GM21528 (cell line): Measurements from ENCODE around the gene LPCAT1.
"Not testable (repeated sequence)": the region's sequence is repeated elsewhere in the genome, so short reads cannot be mapped to it uniquely, and the experiment has no call there.

Experiments used
- ATAC-seq: cut with Tn5 transposase; IDR thresholded peaks from one replicate; pipeline ENCODE4 v1.9.1; 2021; ENCODE audit warnings: mild to moderate bottlenecking, moderate library complexity; ENCODE audit not compliant: unreplicated experiment, low FRiP score

The LPCAT1 gene

GRCh38 chr5:1484730-1485578 lies 38.8 kb downstream of the LPCAT1 start:
- ATAC-seq = peak; percentile 53

- no peak for ATAC-seq
Measured at GRCh38 chr5:1483856-1484729, 39.7 kb downstream of the LPCAT1 start.

- ATAC-seq = no peak
Measured at GRCh38 chr5:1483064-1483463, 40.7 kb downstream of the LPCAT1 start.

- ATAC-seq = no peak
Measured at GRCh38 chr5:1481959-1482331, 41.8 kb downstream of the LPCAT1 start.

- no peak for ATAC-seq
Measured at GRCh38 chr5:1481266-1481958, 42.3 kb downstream of the LPCAT1 start.

GRCh38 chr5:1480806-1481205 lies 43.0 kb downstream of the LPCAT1 start:
- no peak for ATAC-seq

GRCh38 chr5:1480217-1480616 lies 43.5 kb downstream of the LPCAT1 start:
- no peak for ATAC-seq

GRCh38 chr5:1479581-1480188 lies 44.1 kb downstream of the LPCAT1 start:
- no peak for ATAC-seq

GRCh38 chr5:1479066-1479465 lies 44.7 kb downstream of the LPCAT1 start:
- ATAC-seq = no peak

- ATAC-seq = no peak
Measured at GRCh38 chr5:1478271-1479035, 45.3 kb downstream of the LPCAT1 start.

GRCh38 chr5:1477341-1477740 lies 46.4 kb downstream of the LPCAT1 start:
- ATAC-seq = no peak

GRCh38 chr5:1476967-1477310 lies 46.8 kb downstream of the LPCAT1 start:
- ATAC-seq = no peak

GRCh38 chr5:1476181-1476966 lies 47.4 kb downstream of the LPCAT1 start:
- ATAC-seq = no peak

- ATAC-seq = not testable (repeated sequence)
Measured at GRCh38 chr5:1475544-1475900, 48.2 kb downstream of the LPCAT1 start.

- no peak for ATAC-seq
Measured at GRCh38 chr5:1474866-1475543, 48.8 kb downstream of the LPCAT1 start.

- no peak for ATAC-seq
Measured at GRCh38 chr5:1474183-1474839, 49.4 kb downstream of the LPCAT1 start.

- ATAC-seq = no peak
Measured at GRCh38 chr5:1473746-1474145, 50.0 kb downstream of the LPCAT1 start.

- no peak for ATAC-seq
Measured at GRCh38 chr5:1472964-1473628, 50.7 kb downstream of the LPCAT1 start.
